K562 (cell line): Measurements from ENCODE around the gene ITSN1. TPM values are rescaled to one million over a fixed set of nuclear protein-coding genes. Genes with fewer than 3 reads are reported as not detected.

Experiments
- CC2D1A ChIP-seq: fragments of 450-650 bp; IDR thresholded peaks from 2 replicates; pipeline ENCODE4 v1.6.1; 2017; ENCODE audit warnings: mild to moderate bottlenecking
- CTBP1 ChIP-seq: fragments of 450-650 bp; IDR thresholded peaks from 2 replicates; pipeline ENCODE4 v1.6.1; 2016; ENCODE audit warnings: borderline replicate concordance
- HDAC2 ChIP-seq: fragments of 450-650 bp; IDR thresholded peaks from 2 replicates; pipeline ENCODE4 v1.6.1; 2016; ENCODE audit warnings: mild to moderate bottlenecking
- OTX1 ChIP-seq: fragments of 450-650 bp; formaldehyde crosslinking; IDR thresholded peaks from 2 replicates; pipeline ENCODE4 v1.4.0; 2022; ENCODE audit warnings: mild to moderate bottlenecking
- TARDBP ChIP-seq: fragments of 450-650 bp; IDR thresholded peaks from 2 replicates; pipeline ENCODE4 v1.6.1; 2016
- ZBTB17 ChIP-seq: fragments of 450-650 bp; formaldehyde crosslinking; IDR thresholded peaks from 2 replicates; pipeline ENCODE4 v1.4.0; 2020; ENCODE audit warnings: mild to moderate bottlenecking
- ZBTB43 ChIP-seq: sonication (generic); formaldehyde crosslinking; IDR thresholded peaks from 2 replicates; pipeline ENCODE4 v1.8.0; 2023; ENCODE audit warnings: mild to moderate bottlenecking, missing genetic modification reagents
- polyA plus RNA-seq, 8 experiments: library from polyadenylated mRNA; depleted of rRNA in 4 of 8; stranded (reverse) in 5 of 8; unstranded in 3 of 8; fragments of >200 nt; fragmentation: Nextera tagmentation in 2 of 8; fragmentation: Illumina TruSeq in 1 of 8; extraction: Ambion mirVana in 2 of 8; extraction: Trizol in 1 of 8; gene quantifications; 2 replicates each; pipeline versions ENCODE4 v1.2.1 to v1.2.3, GENCODE V29; 2011 to 2014; ENCODE audit warnings: inconsistent platforms in 1 of 8, missing spikeins in 1 of 8
- total RNA-seq, 7 experiments: library from RNA; depleted of rRNA in 6 of 7; stranded (reverse); fragments of >200 nt in 6 of 7; fragmentation: Illumina TruSeq in 2 of 7; extraction: Trizol in 2 of 7; gene quantifications; 2 replicates each; pipeline versions ENCODE4 v1.2.1 to v1.2.3, GENCODE V29; 2011 to 2021; ENCODE audit warnings: low replicate concordance in 1 of 7
- TF ChIP-seq, protein P1 (sequence below): fragments of 250-450 bp; sonication (Bioruptor Pico); IDR thresholded peaks from 2 replicates; pipeline ENCODE4 v1.4.0; 2020
- TF ChIP-seq, protein P2 (sequence below): sonication (generic); formaldehyde crosslinking; IDR thresholded peaks from 2 replicates; pipeline ENCODE4 v1.8.0; 2023; ENCODE audit warnings: mild to moderate bottlenecking, missing genetic modification reagents
- TF ChIP-seq, protein P3 (sequence below): fragments of 250-450 bp; sonication (Bioruptor Pico); IDR thresholded peaks from 2 replicates; pipeline ENCODE4 v1.4.0; 2020; ENCODE audit warnings: mild to moderate bottlenecking

ITSN1 gene
- total and polyA plus RNA-seq, 9 of the 15 experiments (the other 6 are each of a cell fraction or from before 2014, with no cell fraction given), result 1.1 to 12.6 (median 4.8) TPM

DNA sequence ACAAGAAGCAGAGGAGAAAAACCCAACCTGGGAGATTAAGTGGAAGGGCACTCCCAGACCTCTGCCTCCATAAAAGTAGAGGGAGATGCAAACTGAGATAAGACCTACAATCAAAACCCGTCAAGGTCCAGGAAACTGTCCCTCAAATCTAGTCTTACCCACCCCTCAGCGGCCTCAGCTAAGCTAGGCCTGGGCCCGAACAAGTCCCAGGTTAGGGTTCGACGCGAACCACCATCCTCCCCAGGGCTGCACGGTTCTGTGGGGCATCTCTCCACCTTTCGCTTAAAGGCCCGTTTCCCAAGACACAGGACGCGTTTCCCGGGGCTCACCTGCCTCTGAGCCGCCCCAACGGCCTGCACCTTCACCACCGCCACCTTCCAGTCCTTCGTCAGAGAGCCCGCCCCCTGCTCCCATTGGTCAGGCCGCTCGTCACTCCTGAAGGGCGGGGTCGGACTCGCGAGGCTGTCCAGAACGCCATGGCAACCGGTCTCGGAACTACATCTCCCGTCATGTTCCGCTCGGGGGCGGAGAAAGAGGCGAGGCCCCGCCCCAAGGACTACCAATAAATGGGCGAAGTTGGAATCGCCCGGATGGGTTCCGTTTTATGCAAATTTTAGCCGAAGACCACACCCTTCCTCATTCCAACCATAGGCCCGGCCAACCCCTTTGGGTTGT, 812 bp upstream of the ITSN1 start, which contains the start of gene CRYZL1 (continued):
- TF ChIP-seq ZBTB43 (CRISPR knock-in tag), result peak; percentile 59; the same call in 1 of the 2 replicates
- TF ChIP-seq CC2D1A, result no peak
- TF ChIP-seq, protein P1, sequence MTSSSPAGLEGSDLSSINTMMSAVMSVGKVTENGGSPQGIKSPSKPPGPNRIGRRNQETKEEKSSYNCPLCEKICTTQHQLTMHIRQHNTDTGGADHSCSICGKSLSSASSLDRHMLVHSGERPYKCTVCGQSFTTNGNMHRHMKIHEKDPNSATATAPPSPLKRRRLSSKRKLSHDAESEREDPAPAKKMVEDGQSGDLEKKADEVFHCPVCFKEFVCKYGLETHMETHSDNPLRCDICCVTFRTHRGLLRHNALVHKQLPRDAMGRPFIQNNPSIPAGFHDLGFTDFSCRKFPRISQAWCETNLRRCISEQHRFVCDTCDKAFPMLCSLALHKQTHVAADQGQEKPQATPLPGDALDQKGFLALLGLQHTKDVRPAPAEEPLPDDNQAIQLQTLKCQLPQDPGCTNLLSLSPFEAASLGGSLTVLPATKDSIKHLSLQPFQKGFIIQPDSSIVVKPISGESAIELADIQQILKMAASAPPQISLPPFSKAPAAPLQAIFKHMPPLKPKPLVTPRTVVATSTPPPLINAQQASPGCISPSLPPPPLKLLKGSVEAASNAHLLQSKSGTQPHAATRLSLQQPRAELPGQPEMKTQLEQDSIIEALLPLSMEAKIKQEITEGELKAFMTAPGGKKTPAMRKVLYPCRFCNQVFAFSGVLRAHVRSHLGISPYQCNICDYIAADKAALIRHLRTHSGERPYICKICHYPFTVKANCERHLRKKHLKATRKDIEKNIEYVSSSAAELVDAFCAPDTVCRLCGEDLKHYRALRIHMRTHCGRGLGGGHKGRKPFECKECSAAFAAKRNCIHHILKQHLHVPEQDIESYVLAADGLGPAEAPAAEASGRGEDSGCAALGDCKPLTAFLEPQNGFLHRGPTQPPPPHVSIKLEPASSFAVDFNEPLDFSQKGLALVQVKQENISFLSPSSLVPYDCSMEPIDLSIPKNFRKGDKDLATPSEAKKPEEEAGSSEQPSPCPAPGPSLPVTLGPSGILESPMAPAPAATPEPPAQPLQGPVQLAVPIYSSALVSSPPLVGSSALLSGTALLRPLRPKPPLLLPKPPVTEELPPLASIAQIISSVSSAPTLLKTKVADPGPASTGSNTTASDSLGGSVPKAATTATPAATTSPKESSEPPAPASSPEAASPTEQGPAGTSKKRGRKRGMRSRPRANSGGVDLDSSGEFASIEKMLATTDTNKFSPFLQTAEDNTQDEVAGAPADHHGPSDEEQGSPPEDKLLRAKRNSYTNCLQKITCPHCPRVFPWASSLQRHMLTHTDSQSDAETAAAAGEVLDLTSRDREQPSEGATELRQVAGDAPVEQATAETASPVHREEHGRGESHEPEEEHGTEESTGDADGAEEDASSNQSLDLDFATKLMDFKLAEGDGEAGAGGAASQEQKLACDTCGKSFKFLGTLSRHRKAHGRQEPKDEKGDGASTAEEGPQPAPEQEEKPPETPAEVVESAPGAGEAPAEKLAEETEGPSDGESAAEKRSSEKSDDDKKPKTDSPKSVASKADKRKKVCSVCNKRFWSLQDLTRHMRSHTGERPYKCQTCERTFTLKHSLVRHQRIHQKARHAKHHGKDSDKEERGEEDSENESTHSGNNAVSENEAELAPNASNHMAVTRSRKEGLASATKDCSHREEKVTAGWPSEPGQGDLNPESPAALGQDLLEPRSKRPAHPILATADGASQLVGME (CRISPR knock-in tag), result 0 out of 2 replicates have a peak, but pooled peaks have one; percentile 40
- TF ChIP-seq, protein P2, sequence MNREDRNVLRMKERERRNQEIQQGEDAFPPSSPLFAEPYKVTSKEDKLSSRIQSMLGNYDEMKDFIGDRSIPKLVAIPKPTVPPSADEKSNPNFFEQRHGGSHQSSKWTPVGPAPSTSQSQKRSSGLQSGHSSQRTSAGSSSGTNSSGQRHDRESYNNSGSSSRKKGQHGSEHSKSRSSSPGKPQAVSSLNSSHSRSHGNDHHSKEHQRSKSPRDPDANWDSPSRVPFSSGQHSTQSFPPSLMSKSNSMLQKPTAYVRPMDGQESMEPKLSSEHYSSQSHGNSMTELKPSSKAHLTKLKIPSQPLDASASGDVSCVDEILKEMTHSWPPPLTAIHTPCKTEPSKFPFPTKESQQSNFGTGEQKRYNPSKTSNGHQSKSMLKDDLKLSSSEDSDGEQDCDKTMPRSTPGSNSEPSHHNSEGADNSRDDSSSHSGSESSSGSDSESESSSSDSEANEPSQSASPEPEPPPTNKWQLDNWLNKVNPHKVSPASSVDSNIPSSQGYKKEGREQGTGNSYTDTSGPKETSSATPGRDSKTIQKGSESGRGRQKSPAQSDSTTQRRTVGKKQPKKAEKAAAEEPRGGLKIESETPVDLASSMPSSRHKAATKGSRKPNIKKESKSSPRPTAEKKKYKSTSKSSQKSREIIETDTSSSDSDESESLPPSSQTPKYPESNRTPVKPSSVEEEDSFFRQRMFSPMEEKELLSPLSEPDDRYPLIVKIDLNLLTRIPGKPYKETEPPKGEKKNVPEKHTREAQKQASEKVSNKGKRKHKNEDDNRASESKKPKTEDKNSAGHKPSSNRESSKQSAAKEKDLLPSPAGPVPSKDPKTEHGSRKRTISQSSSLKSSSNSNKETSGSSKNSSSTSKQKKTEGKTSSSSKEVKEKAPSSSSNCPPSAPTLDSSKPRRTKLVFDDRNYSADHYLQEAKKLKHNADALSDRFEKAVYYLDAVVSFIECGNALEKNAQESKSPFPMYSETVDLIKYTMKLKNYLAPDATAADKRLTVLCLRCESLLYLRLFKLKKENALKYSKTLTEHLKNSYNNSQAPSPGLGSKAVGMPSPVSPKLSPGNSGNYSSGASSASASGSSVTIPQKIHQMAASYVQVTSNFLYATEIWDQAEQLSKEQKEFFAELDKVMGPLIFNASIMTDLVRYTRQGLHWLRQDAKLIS (CRISPR knock-in tag), result peak; percentile 83; the same call in 1 of the 2 replicates
- TF ChIP-seq, protein P3, sequence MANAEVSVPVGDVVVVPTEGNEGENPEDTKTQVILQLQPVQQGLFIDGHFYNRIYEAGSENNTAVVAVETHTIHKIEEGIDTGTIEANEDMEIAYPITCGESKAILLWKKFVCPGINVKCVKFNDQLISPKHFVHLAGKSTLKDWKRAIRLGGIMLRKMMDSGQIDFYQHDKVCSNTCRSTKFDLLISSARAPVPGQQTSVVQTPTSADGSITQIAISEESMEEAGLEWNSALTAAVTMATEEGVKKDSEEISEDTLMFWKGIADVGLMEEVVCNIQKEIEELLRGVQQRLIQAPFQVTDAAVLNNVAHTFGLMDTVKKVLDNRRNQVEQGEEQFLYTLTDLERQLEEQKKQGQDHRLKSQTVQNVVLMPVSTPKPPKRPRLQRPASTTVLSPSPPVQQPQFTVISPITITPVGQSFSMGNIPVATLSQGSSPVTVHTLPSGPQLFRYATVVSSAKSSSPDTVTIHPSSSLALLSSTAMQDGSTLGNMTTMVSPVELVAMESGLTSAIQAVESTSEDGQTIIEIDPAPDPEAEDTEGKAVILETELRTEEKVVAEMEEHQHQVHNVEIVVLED (CRISPR knock-in tag), result 0 out of 2 replicates have a peak, but pooled peaks have one; percentile 19
- TF ChIP-seq HDAC2, result peak; percentile 63; the same call in 1 of the 2 replicates
- TF ChIP-seq ZBTB17 (CRISPR knock-in tag), result peak; percentile 91
- 0 out of 2 replicates have a peak, but pooled peaks have one; percentile 35 for TF ChIP-seq TARDBP
- peak; percentile 91 for TF ChIP-seq CTBP1
- TF ChIP-seq OTX1 (CRISPR knock-in tag), result peak; percentile 39; the same call in 1 of the 2 replicates
